ENCODE data around the gene OPN1MW3.

- TF ChIP-seq ELF4 (IDR thresholded peaks at IDR 0.05) (no peak), FOXM1 (IDR thresholded peaks at IDR 0.05; ENCODE audit: borderline replicate concordance) (no peak), BHLHE40 (IDR thresholded peaks at IDR 0.05; ENCODE audit: borderline replicate concordance) (no peak), CTBP1 (IDR thresholded peaks at IDR 0.05; ENCODE audit: borderline replicate concordance) (no peak), HDGF (IDR thresholded peaks at IDR 0.05; ENCODE audit: borderline replicate concordance) (no peak), SP1 (IDR thresholded peaks at IDR 0.05) (no peak), L3MBTL2 (conservative IDR thresholded peaks at IDR 0.05) (no peak), ZNF384 (IDR thresholded peaks at IDR 0.05) (no peak), SUZ12 (IDR thresholded peaks at IDR 0.05) (no peak)
- TF ChIP-seq, protein P1, sequence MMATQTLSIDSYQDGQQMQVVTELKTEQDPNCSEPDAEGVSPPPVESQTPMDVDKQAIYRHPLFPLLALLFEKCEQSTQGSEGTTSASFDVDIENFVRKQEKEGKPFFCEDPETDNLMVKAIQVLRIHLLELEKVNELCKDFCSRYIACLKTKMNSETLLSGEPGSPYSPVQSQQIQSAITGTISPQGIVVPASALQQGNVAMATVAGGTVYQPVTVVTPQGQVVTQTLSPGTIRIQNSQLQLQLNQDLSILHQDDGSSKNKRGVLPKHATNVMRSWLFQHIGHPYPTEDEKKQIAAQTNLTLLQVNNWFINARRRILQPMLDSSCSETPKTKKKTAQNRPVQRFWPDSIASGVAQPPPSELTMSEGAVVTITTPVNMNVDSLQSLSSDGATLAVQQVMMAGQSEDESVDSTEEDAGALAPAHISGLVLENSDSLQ (IDR thresholded peaks at IDR 0.05), result peak; percentile 50; the same call in 1 of the 2 replicates
Measured at GRCh38 chrX:154308108-154308946, 50.9 kb downstream of the OPN1MW3 start.

All from HEK293T (cell line).